GM12878 (cell line): ENCODE measurements around the gene FGFRL1. TPM values are rescaled to one million over a fixed set of nuclear protein-coding genes. Genes with fewer than 3 reads are reported as not detected.

Experiments used
- BMI1 ChIP-seq: fragments of 450-650 bp; IDR thresholded peaks from 2 replicates; pipeline ENCODE4 v1.6.1; 2016; ENCODE audit warnings: mild to moderate bottlenecking, moderate library complexity, borderline replicate concordance
- BRCA1 ChIP-seq: IDR thresholded peaks from 2 replicates; pipeline ENCODE4 v1.6.1; 2011; ENCODE audit warnings: low read depth, low read length, improper control_type of control experiment
- CREB1 ChIP-seq: IDR thresholded peaks from 2 replicates; pipeline ENCODE4 v1.6.1; 2012; ENCODE audit warnings: low read depth, mild to moderate bottlenecking, inconsistent platforms
- DPF2 ChIP-seq: fragments of 450-650 bp; IDR thresholded peaks from 2 replicates; pipeline ENCODE4 v1.6.1; 2017; ENCODE audit warnings: mild to moderate bottlenecking
- EZH2 ChIP-seq: IDR thresholded peaks from 2 replicates; pipeline ENCODE4 v1.6.1; 2012; ENCODE audit warnings: low read depth, mild to moderate bottlenecking, control low read depth, inconsistent platforms, low read length, borderline replicate concordance; ENCODE audit not compliant: control insufficient read depth
- GABPA ChIP-seq: IDR thresholded peaks from 2 replicates; pipeline ENCODE4 v1.6.1; 2014; ENCODE audit warnings: antibody characterized with exemption, low read depth, mild to moderate bottlenecking, inconsistent platforms
- GATAD2B ChIP-seq: fragments of 450-650 bp; conservative IDR thresholded peaks from 2 replicates; pipeline ENCODE4 v1.6.1; 2017; ENCODE audit warnings: low read depth, mild to moderate bottlenecking, moderate library complexity
- HDGF ChIP-seq: fragments of 450-650 bp; IDR thresholded peaks from 2 replicates; pipeline ENCODE4 v1.6.1; 2016; ENCODE audit warnings: antibody characterized with exemption
- JUND ChIP-seq: IDR thresholded peaks from 2 replicates; pipeline ENCODE4 v1.6.1; 2012; ENCODE audit warnings: low read depth, mild to moderate bottlenecking, low read length, improper control_type of control experiment, moderate library complexity
- MYB ChIP-seq: fragments of 150-350 bp; IDR thresholded peaks from 2 replicates; pipeline ENCODE4 v1.6.1; 2014; ENCODE audit warnings: mild to moderate bottlenecking, low read depth, low read length, borderline replicate concordance
- PAX8 ChIP-seq: fragments of 450-650 bp; IDR thresholded peaks from 2 replicates; pipeline ENCODE4 v1.6.1; 2017; ENCODE audit warnings: mild to moderate bottlenecking, moderate library complexity
- POLR2A ChIP-seq: IDR thresholded peaks from 2 replicates; pipeline ENCODE4 v1.6.1; 2011; ENCODE audit warnings: low read depth, mild to moderate bottlenecking, low read length
- POU2F2 ChIP-seq: IDR thresholded peaks from 3 replicates; pipeline ENCODE4 v1.6.1; 2011; ENCODE audit warnings: low read depth, mild to moderate bottlenecking, low read length, borderline replicate concordance
- SIN3A ChIP-seq: IDR thresholded peaks from 2 replicates; pipeline ENCODE4 v1.6.1; 2012; ENCODE audit warnings: low read depth, low read length, improper control_type of control experiment
- SREBF2 ChIP-seq: IDR thresholded peaks from 2 replicates; pipeline ENCODE4 v1.6.1; 2012; ENCODE audit warnings: mild to moderate bottlenecking, low read length
- YY1 ChIP-seq: IDR thresholded peaks from 2 replicates; pipeline ENCODE4 v1.6.1; 2011; ENCODE audit warnings: low read depth, mild to moderate bottlenecking, low read length
- ZNF274 ChIP-seq: IDR thresholded peaks from one replicate; pipeline ENCODE4 v1.8.0; 2011; ENCODE audit not compliant: insufficient read length, insufficient read depth
- polyA plus RNA-seq, 11 experiments: library from polyadenylated mRNA; depleted of rRNA in 4 of 11; unstranded in 6 of 11; stranded (reverse) in 5 of 11; fragments of >200 nt; fragmentation: Nextera tagmentation in 4 of 11; fragmentation: Illumina TruSeq in 1 of 11; extraction: Ambion mirVana in 4 of 11; extraction: Trizol in 1 of 11; gene quantifications; 1 replicate in 1 of 11; 2 replicates in 10 of 11; pipeline versions ENCODE4 v1.2.1 to v1.2.3, GENCODE V29; 2011 to 2016; ENCODE audit warnings: inconsistent platforms in 2 of 11, missing spikeins in 2 of 11, low read depth in 1 of 11
- total RNA-seq, 4 experiments: library from RNA; depleted of rRNA in 3 of 4; stranded (reverse); fragments of >200 nt in 3 of 4; fragmentation: Illumina TruSeq in 1 of 4; extraction: Trizol in 1 of 4; gene quantifications; 2 replicates each; pipeline versions ENCODE4 v1.2.1 to v1.2.3, GENCODE V29; 2013 to 2021
- TF ChIP-seq, protein P1 (sequence below): fragments of 450-650 bp; IDR thresholded peaks from 2 replicates; pipeline ENCODE4 v1.6.1; 2017; ENCODE audit warnings: antibody characterized with exemption, mild to moderate bottlenecking, moderate library complexity
- TF ChIP-seq, protein P2 (sequence below): IDR thresholded peaks from 2 replicates; pipeline ENCODE4 v1.6.1; 2011; ENCODE audit warnings: low read depth, mild to moderate bottlenecking, low read length, moderate library complexity, borderline replicate concordance; ENCODE audit errors: extremely low read depth
- TF ChIP-seq, protein P3 (sequence below): fragments of 450-650 bp; IDR thresholded peaks from 2 replicates; pipeline ENCODE4 v1.6.1; 2018; ENCODE audit warnings: borderline replicate concordance, mild to moderate bottlenecking; ENCODE audit not compliant: partially characterized antibody

FGFRL1 gene
- total and polyA plus RNA-seq, 10 of the 15 experiments (the other 5 are each of a cell fraction or from before 2014, with no cell fraction given): 0.02 to 1.5 (median 0.29) TPM; not detected in 2

DNA sequence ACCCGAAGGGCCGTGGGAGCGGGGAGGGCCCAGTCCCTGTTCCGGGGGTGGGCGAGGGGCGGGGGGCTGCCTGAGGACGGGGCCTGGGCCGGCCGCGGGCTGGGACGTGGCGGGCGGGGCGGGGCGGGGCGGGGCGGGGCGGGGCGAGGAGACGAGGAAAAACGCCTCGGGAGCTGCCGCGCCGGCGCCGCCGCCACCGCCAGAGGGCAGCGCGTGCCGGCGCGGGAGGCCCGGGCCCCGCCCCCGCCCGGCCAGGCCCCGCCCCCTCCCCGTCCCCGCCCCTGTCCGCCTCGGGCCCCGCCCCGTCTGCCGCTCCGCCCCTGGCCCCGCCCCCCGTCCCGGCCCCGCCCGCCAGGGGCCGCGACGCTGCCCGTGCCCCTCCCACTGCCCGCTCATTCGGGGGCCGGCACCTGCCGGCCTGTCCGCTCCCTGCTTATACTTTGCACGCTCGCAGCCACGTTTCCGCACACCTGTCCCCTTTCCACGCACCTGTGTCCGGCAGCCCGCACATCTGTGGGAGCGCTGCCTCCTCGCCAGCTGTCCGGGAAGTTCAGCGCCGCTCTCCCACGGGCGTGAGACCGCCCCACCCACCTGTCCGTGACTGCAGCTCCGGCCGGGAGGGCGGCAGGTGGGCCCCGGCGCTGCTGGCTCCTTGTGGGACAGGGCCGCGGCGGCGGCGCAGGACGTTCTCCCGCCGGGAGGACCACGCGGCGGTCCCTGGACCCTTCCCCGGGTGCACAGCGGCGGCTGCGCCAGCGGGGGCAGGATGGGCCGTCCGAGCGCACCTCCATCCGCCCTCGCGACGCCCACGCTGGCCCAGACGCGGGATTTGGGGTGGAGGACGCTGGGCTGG, 1.7 kb upstream of the FGFRL1 start (continued):
- TF ChIP-seq, protein P1, sequence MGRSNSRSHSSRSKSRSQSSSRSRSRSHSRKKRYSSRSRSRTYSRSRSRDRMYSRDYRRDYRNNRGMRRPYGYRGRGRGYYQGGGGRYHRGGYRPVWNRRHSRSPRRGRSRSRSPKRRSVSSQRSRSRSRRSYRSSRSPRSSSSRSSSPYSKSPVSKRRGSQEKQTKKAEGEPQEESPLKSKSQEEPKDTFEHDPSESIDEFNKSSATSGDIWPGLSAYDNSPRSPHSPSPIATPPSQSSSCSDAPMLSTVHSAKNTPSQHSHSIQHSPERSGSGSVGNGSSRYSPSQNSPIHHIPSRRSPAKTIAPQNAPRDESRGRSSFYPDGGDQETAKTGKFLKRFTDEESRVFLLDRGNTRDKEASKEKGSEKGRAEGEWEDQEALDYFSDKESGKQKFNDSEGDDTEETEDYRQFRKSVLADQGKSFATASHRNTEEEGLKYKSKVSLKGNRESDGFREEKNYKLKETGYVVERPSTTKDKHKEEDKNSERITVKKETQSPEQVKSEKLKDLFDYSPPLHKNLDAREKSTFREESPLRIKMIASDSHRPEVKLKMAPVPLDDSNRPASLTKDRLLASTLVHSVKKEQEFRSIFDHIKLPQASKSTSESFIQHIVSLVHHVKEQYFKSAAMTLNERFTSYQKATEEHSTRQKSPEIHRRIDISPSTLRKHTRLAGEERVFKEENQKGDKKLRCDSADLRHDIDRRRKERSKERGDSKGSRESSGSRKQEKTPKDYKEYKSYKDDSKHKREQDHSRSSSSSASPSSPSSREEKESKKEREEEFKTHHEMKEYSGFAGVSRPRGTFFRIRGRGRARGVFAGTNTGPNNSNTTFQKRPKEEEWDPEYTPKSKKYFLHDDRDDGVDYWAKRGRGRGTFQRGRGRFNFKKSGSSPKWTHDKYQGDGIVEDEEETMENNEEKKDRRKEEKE: no peak
- TF ChIP-seq, protein P2, sequence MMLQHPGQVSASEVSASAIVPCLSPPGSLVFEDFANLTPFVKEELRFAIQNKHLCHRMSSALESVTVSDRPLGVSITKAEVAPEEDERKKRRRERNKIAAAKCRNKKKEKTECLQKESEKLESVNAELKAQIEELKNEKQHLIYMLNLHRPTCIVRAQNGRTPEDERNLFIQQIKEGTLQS: no peak
- TF ChIP-seq EZH2 (no peak), GATAD2B (peak; percentile 46; the same call in 1 of the 2 replicates), JUND (no peak), BMI1 (no peak), ZNF274 (no peak), POU2F2 (no peak), CREB1 (no peak), YY1 (no peak), POLR2A (no peak), GABPA (no peak), SIN3A (no peak), MYB (no peak), BRCA1 (no peak), DPF2 (peak; percentile 47; the same call in 1 of the 2 replicates), SREBF2 (no peak), HDGF (no peak), PAX8 (no peak)
- TF ChIP-seq, protein P3, sequence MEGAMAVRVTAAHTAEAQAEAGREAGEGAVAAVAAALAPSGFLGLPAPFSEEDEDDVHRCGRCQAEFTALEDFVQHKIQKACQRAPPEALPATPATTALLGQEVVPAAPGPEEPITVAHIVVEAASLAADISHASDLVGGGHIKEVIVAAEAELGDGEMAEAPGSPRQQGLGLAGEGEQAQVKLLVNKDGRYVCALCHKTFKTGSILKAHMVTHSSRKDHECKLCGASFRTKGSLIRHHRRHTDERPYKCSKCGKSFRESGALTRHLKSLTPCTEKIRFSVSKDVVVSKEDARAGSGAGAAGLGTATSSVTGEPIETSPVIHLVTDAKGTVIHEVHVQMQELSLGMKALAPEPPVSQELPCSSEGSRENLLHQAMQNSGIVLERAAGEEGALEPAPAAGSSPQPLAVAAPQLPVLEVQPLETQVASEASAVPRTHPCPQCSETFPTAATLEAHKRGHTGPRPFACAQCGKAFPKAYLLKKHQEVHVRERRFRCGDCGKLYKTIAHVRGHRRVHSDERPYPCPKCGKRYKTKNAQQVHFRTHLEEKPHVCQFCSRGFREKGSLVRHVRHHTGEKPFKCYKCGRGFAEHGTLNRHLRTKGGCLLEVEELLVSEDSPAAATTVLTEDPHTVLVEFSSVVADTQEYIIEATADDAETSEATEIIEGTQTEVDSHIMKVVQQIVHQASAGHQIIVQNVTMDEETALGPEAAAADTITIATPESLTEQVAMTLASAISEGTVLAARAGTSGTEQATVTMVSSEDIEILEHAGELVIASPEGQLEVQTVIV: no peak
